Measurements from ENCODE around the gene C2orf92. TPM values are rescaled to one million over a fixed set of nuclear protein-coding genes. Genes with fewer than 3 reads are reported as not detected.

The C2orf92 gene
- polyA plus RNA-seq, 1 experiment: 2.7 TPM

DNA sequence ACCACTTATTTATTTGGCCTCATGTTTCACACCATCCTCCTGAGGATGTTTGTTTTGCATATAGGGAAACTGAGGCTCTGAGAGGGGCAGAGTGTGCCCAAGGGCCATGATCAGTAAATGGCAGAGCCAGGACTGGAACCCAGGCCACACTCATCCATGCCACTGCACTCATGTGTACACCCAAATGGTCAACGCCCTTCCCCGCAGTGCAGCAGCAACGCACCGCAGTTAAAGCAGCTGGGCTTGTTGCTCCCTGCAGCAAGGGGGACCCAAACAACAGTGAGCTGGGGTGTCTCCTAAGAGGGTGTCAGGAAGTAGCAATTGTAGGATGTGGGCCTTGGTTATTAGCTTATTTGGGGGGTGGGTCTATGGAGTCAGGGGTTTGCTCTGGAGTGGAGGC, 80.5 kb downstream of the C2orf92 start:
- H3K27me3 ChIP-seq (ENCODE audit: control insufficient read depth, insufficient read depth, low read length): no peaks in the 10 kb centered on the region
- POLR2A ChIA-PET: no interaction called here
- TF ChIP-seq, protein P1, sequence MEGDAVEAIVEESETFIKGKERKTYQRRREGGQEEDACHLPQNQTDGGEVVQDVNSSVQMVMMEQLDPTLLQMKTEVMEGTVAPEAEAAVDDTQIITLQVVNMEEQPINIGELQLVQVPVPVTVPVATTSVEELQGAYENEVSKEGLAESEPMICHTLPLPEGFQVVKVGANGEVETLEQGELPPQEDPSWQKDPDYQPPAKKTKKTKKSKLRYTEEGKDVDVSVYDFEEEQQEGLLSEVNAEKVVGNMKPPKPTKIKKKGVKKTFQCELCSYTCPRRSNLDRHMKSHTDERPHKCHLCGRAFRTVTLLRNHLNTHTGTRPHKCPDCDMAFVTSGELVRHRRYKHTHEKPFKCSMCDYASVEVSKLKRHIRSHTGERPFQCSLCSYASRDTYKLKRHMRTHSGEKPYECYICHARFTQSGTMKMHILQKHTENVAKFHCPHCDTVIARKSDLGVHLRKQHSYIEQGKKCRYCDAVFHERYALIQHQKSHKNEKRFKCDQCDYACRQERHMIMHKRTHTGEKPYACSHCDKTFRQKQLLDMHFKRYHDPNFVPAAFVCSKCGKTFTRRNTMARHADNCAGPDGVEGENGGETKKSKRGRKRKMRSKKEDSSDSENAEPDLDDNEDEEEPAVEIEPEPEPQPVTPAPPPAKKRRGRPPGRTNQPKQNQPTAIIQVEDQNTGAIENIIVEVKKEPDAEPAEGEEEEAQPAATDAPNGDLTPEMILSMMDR (IDR thresholded peaks at IDR 0.05; ENCODE audit: insufficient read depth, low read depth, low read length): no peak
- CTCF ChIA-PET: interaction anchor here (1.7 kb wide), 1 partner anchor 10 kb away, joined by 5 read pairs; no protein-coding TSS in a partner anchor
- H3K36me3 ChIP-seq (ENCODE audit: control insufficient read depth, insufficient read depth, low read length): 0 out of 2 replicates have a peak, but pooled peaks cover 1% of the 10 kb centered on the region
- DNase-seq (ENCODE audit: low read depth): no peak
- H3K4me3 ChIP-seq (ENCODE audit: low read depth, low read length): no peak overlapping the region

DNA sequence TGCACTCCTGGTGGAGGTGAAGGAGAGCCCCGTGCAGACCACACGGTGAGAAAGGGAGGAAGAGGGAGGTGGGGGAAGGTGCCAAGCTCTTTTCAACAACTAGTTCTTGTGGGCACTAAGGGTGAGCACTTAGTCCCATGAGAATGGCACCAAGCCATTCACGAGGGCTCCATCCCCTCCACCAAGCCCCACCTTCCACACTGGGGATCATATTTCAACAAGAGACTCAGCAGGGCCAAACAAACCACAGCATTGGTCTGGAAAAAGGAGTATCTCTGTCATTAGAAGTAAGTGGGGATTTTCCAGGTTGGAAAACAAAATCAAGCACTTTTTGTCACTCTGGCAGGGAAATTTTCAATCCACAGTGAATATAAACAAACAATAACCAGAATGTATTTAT, 82.2 kb downstream of the C2orf92 start:
- H3K36me3 ChIP-seq (ENCODE audit: control insufficient read depth, insufficient read depth, low read length): peaks cover 8% of the 10 kb centered on the region
- no peak overlapping the region for H3K4me3 ChIP-seq (ENCODE audit: low read depth, low read length)
- DNase-seq (ENCODE audit: low read depth): no peak
- POLR2A ChIA-PET: interaction anchor here (0.5 kb wide), 1 partner anchor 446 kb away, joined by 3 read pairs; no protein-coding TSS in a partner anchor
- CTCF ChIA-PET: interaction anchor here (0.6 to 2.1 kb wide), 3 partner anchors 11 to 25 kb away, joined by 3 to 8 read pairs (median 5); no protein-coding TSS in a partner anchor
- no peaks in the 10 kb centered on the region for H3K27me3 ChIP-seq (ENCODE audit: control insufficient read depth, insufficient read depth, low read length)
- TF ChIP-seq, protein P1 (IDR thresholded peaks at IDR 0.05; ENCODE audit: insufficient read depth, low read depth, low read length): no peak

Small RNAs within 50 kb of the gene (small RNA-seq; reads per million reads assigned to genes)
- not detected for gene RNU4-8P (ENCODE audit: insufficient read length, low read depth, low replicate concordance)

Other genes with a start within 250 kb of the C2orf92 start
- 3.1 and 4.3 TPM in 2 replicates for gene ANKRD36B, start 79.8 kb upstream of the C2orf92 start, polyA plus RNA-seq (2011; rRNA removed)
- gene COX5B, start 23.7 kb upstream of the C2orf92 start, polyA plus RNA-seq (2011; rRNA removed): 339 and 358 TPM in 2 replicates
- gene ACTR1B, start 5.7 kb upstream of the C2orf92 start, polyA plus RNA-seq (2011; rRNA removed): 48.4 and 64.6 TPM in 2 replicates
- gene ZAP70, start 43.9 kb downstream of the C2orf92 start, polyA plus RNA-seq (2011; rRNA removed): 0.10 and 0.16 TPM in 2 replicates